Astrocyte of the hippocampus (primary cell): Measurements from ENCODE around the gene KRT32.
A peak's percentile ranks its signal among the peaks of the same experiment; 100 is the strongest.

Source experiments
- DNase-seq: peaks from one replicate; pipeline ENCODE4 v3.0.0; 2011; ENCODE audit warnings: low read depth, low spot score

Gene KRT32

DNA sequence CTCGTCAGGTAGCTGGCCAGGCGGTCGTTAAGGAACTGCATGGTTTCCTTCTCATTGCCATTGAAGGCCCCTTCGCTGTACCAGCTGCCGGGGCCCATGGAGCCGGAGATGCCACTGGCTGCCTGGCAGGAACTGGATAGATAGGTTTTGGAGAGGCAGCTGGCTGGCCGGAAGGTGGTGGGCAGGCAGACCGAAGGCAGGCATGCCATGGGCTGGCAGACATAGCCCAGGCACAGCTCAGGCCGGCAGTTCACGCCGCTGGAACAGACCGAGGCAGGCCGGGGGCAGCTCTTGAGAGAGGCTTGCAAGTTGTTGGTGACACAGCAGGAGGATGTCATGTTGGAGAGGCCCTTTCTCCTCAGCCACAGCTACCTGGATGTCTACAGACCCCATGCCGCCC is at the start of gene KRT32:
TSS of gene KRT32 (minus strand) at position 399 of the 400 bp plus-strand sequence. CDS start at position 338, 61 bp downstream.
- DNase-seq: no peak

- no peak for DNase-seq
These were observed 49.7 kb upstream of the KRT32 start for GRCh38 chr17:41516830-41517283.

DNA sequence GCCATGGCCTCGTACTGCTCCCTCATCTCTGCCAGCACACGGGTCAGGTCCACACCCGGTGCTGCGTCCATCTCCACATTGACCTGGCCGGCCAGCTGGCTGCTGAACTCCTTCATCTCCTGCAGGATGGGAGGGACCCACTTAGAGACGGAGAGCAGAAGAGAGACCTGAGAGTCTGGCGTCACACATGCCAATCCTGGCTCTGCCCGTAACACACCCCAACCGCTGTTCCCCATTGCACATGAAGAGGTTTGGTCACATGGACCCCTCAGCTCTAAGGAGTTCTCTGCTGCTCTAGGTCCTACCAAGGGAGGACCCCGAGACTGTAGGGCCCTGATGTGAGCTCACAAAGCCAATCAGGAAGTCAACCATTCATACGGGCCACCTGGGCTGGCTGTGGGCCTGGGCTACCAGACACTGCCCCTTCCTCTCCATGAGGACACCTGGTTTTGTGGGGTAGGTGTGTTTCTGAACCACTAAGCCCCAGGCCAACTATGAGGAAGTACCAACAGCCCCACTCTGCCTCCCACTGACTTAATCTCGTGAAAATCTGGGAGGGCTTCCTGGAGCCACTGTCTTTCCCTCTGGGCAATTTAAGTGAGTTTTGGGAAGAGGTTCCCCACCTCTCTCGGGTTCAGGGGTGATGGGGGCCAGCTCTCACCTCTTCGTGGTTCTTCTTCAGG is 49.1 kb upstream of the KRT32 start:
- DNase-seq: no peak

DNA sequence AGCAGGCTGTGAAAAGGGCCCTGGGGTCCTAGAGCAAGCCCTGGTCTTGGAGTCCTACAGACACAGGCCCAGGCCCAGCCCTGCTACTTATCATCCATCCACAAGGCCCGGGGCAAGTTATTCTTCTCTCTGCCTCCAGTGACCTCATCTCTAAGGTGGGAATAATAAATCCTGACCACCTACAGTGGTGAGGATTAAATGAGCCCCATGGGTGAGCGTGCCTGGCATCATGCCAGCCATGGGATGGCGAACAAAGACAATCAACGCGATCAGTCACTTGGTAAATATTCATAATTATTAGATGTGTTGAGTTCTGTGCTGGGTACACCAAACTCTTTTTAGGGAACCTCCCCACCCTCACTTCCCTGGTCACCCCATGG is 46.0 kb upstream of the KRT32 start:
- DNase-seq: no peak

DNA sequence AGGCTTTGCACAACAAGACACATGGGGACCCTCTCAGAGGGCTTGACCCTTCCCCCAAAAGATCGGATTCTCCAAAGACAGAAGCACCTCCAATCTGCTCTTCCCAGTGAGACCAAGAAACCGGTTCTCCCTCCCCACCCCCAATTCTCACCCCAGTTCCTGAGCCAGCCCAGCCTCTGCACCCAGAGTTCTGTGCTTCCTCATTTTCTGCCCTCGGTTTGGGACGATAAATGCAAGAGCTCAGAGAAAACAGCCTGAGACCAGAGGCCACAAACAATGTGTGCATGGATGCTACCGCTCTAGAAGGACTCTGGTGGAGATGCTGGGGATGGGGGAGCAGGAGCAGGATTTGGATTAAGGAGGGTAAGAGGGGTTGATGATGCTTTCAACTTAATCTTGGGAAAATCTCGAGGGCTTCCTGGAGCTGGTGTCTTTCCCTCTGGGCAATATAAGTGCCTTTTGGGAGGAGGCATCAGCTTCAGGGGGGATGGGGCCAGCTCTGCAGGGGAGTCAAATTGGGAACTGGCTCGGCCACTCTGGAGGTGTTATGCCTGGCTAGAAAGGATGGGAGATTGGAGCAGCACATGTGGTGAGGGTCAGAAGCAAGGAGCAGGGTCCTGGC is 45.5 kb upstream of the KRT32 start:
- DNase-seq: no peak

DNA sequence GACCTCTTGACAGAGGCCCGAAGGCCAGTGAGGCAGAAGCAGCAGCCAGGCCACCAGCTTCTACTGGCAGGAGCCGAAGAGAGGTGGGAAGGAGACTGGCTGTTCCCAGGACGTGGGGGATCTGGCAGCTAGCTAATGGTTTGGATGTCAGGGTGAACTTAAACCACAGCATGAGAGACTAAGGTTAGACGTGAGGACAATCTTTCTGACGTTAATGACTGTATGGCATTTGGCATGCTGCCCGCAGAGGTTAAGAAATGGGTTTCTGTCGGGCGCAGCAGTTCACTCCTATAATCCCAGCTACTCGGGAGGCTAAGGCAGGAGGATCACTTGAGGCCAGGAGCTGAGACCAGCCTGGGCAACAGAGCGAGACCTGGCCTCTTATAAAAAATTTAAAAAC is 44.5 kb upstream of the KRT32 start:
- DNase-seq: no peak

DNA sequence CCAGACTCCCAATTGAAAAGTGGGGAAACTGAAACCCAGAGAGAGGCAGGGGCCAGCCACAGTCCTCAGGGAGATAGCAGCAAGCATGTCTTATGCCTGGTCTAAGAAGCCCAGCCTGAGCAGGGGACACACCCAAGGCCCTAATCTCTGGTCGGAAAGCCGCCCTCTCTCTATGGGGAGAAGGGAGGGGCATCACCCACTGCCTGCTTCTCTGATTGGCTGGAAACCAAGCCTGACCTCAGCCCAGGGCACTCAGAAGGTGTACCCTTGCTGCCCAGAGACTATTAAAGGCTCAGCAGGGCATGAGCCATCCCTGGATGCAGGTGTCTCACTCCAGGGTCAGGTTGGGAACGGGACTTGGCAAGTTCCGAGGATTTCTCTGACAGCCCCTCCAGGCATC is 43.9 kb upstream of the KRT32 start:
- DNase-seq: no peak

- DNase-seq: no peak
These were observed 43.3 kb upstream of the KRT32 start for GRCh38 chr17:41510251-41511065.

DNA sequence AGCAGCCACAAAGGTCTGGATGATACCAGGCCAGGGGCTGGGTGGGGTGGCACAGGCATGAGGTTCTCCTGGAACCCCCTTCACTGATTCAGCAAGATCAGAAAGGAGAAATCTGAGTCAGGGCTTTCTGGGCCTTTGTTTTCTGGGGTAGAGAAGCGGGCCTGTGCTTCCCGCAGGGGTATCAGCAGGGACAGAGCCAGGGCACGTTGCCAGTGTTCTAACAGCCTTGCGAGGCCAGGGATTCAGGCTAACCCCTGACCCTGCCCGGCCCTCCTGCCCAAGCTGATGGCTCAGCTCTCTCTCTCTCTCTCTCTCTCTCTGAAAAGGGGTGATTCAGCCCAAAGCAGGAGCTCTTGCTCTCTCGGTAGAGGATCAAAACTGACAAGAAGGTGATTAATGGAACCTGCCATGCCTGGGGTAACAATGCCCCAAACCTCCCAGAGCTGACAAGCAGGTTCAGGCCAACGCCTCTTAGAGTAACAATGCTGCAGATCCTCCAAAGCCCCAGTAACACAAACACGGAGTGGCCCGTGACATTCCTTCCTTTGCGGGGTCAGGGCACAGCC is 40.2 kb upstream of the KRT32 start:
- DNase-seq: peak; percentile 34

DNA sequence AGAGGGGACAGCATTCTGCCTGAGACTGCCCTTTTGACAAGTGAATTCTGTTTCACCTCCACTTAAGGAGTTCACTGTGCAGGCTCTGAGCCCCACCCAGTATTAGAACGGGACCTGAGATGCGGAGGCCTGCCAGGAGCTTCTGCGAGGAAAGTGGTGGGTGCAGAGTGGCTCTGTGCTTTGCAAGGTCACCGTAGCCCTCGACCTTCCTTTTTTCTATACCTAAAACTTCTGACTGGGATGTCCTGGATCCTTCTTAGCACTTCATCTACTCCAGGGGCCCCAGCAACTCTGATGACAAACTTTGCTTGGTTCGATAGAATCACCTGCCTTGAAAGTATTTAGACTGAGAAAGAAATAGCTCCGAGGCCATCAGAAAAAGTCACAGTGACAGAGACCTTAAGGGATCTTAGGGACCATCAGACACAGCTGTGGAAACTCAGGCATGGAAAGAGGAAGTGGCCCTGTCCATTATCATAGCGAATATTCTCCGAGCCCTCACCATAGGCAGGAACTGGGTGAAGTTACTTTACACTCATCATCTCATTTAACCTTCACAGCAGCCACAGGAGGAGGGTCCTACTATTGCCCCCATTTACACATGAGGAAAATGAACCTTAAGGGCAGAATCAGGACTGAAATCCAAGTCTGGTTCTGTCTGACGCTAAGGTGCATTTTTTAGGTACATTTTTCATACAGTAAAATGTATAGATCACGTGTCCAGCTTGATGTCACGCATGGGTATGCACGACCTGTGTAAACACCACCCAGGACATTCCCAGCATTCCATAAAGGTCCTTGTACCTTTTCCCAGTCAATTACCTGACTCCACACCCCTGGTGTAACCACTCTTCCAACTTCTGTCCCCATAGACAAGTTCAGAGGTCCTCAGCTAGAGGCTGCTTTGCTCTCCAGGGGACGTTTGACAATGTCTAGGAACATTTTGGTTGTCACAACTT is 38.9 kb upstream of the KRT32 start:
- DNase-seq: no peak

DNA sequence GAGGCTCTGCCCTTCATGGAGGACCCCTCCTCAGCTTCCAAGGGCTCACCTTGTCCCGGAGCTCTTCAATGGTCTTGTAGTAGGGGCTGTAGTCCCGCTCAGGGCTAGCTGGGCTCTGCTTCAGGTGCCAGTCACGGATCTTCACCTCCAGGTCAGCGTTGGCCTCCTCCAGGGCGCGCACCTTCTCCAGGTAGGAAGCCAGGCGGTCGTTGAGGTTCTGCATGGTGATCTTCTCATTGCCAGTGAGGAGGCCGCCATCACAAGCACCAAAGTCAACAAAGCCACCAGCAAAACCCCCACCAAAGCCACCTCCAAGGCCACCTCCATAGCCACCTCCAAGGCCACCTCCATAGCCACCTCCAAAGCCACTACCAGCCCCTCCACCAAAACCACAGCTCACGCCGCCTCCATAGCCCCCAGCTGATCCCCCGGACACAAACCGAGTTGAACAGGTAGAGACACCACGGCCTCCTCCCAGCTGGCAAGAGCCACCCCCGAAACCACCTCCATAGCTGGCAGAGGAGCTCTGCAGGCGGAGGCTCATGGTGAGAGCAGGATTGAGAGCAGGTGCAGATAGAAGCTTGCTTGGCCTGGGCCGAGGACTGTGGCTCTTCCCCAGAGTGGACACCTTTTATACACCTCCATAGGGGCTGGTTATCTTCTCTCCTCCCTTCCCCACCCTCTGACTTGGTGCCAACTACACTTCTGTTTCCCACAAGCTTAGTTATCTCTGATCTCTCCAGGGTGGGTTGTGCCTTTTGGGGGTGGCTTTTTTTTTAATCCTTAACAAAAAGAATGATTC is 38.0 kb upstream of the KRT32 start, which contains the start of gene KRT13:
TSS of gene KRT13 (minus strand) at position 606 of the 802 bp plus-strand sequence. CDS start at position 544, 62 bp downstream.
- DNase-seq: no peak

DNA sequence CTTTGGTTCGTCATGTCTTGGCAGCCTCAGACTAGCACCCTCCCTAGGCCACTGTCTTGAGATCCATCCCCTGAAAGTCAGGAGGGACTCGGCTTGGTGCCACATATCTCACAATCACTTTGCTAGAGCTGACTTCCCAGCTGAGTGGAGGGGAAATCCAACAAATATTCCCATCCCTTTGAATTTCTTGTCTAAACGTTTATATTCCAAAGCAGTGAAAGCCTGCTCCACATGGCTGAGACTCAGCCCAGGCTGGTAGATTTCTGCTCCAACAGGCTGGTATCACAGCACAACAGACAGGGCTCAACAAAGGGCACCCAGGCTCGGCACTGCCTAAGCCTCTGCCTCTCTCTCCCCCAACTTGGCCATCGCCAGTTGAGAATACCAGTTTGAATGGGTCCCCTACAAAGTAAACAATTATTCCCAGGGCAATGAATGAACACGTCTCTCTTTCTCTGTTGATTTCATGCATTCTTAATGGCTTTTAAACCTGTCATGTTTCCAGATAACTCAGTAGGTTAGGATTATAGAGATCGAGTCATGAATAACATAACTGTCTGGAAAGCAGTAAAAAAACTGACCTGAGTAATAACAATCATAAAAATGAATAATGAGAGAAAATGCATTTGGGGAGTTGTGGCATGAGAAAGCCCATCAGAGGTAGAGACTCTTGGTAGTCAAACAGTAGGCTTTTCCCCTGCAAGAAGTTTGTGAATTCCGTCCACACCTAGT is 37.2 kb upstream of the KRT32 start:
- DNase-seq: no peak

- no peak for DNase-seq
These were observed 36.0 kb upstream of the KRT32 start for GRCh38 chr17:41503202-41503601.

- peak; percentile 18 for DNase-seq
These were observed 33.1 kb upstream of the KRT32 start for GRCh38 chr17:41500131-41500911.

- DNase-seq: no peak
These were observed 32.5 kb upstream of the KRT32 start for GRCh38 chr17:41499714-41500113.

- DNase-seq: no peak
These were observed 31.1 kb upstream of the KRT32 start for GRCh38 chr17:41498276-41498675.

DNA sequence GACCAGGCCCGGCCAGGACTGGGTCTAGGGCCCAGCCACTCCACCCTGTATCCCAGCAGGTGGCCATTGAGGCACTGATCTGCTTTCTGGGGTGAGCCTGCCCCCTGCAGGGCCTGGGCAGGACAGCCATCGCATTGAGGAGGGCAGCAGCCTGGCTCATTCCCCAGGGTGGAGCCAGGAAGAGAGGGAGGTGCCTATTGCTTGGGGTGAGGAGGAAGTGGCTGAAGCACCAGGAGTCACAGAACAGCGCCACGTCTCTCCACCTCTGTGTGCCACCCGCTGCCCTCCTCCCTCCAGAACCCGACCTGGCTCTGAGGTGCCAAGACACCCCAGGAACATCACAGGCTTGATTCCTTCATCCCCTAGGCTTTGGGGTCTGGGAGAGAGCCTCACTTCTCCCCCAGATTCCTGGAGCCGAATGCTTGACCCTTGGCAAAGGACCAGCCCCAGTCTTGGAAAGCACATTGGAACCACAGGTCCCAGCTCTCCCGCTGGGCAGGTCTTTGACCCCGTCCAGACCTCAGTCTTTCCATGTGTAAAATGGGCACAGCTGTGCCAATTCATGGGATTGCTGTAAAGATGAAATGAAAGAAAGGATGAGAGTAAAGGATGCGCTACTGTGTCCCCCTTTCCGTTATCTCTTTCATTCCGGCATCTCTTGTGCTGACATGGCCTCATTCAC is 29.8 kb upstream of the KRT32 start:
- peak; percentile 88 for DNase-seq

DNA sequence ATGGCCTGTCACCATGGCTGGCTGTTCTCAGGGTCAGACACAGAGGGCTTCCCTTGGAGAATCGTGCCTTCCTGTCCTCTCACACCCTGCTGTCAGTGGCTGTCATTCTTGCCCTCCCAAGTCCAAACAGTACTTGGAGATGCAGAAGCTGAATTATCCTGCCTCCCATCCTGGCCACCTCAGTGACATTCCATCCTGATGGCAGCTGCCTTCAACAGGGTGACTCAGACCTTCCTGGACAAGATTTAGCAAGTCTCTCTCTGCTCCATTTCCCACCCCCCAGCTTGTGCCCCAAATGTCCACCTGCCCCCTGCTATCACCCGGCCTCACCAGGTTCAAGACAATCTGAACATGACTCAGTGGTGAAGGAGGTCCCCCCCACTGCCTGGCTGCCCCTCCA is 27.3 kb upstream of the KRT32 start:
- peak; percentile 42 for DNase-seq
